Esophagus muscularis mucosa (tissue), 4 donors: Measurements from ENCODE around the gene IGSF23. TPM values are rescaled to one million over a fixed set of nuclear protein-coding genes. Genes with fewer than 3 reads are reported as not detected.

Experiments
- DNase-seq: peaks from one replicate; pipeline ENCODE4 v3.0.0-alpha.2; 2017; ENCODE audit errors: extremely low spot score
- H3K27ac ChIP-seq, 4 donors: fragments of 200-600 bp; sonication (generic); replicated peaks in 1 of 4; 1 replicate in 3 of 4; 2 replicates in 1 of 4; pipeline ENCODE4 v1.5.1; 2016 to 2019; ENCODE audit warnings: mild to moderate bottlenecking in 1 of 4
- H3K27me3 ChIP-seq, 4 donors: fragments of 200-600 bp; sonication (generic); one replicate each; pipeline versions ENCODE4 v1.5.1 to v1.6.0; 2016 to 2019
- H3K36me3 ChIP-seq, 4 donors: fragments of 200-600 bp; sonication (generic); one replicate each; pipeline ENCODE4 v1.5.1; 2016 to 2019
- H3K4me1 ChIP-seq, 4 donors: fragments of 200-600 bp; sonication (generic); one replicate each; pipeline ENCODE4 v1.5.1; 2016 to 2019
- H3K4me3 ChIP-seq, 4 donors: fragments of 200-600 bp; sonication (generic); 1 replicate in 2 of 4; 2 replicates in 2 of 4; pipeline ENCODE4 v1.5.1; 2016 to 2019; ENCODE audit warnings: mild to moderate bottlenecking in 4 of 4, moderate library complexity in 1 of 4
- H3K9me3 ChIP-seq, 4 donors: fragments of 200-600 bp; sonication (generic); 1 replicate in 3 of 4; 2 replicates in 1 of 4; pipeline ENCODE4 v1.5.1; 2016 to 2019
- EP300 ChIP-seq: sonication (generic); formaldehyde crosslinking; IDR thresholded peaks from one replicate; pipeline ENCODE4 v1.6.1; 2017; ENCODE audit warnings: antibody characterized with exemption
- POLR2A ChIP-seq: fragments of 450-650 bp; IDR thresholded peaks from one replicate; pipeline ENCODE4 v1.6.1; 2017; ENCODE audit warnings: antibody characterized with exemption, moderate library complexity, mild to moderate bottlenecking, low read depth
- POLR2AphosphoS5 ChIP-seq, 2 donors: sonication (generic); formaldehyde crosslinking; IDR thresholded peaks; one replicate each; pipeline ENCODE4 v1.6.1; 2017; ENCODE audit warnings: antibody characterized with exemption in 2 of 2
- WGBS: methylation state at CpG from one replicate; pipeline ENCODE4 v1.1.5; 2018; 5-methylcytosine and 5-hydroxymethylcytosine counted together
- intact Hi-C: fragments of 100-400 bp; cut with DNase I; formaldehyde crosslinking; loops from one replicate; pipeline ENCODE4 v1.15.1; 2023
- total RNA-seq, 4 donors: library from RNA; depleted of rRNA; stranded (reverse); fragments of >200 nt; gene quantifications; one replicate each; pipeline versions ENCODE4 v1.1.0 to v1.2.1, GENCODE V29; 2016
- TF ChIP-seq, protein P1 (sequence below), 3 experiments: fragments of 200-600 bp in 2 of 3; fragments of 450-650 bp in 1 of 3; sonication (generic) in 2 of 3; IDR thresholded peaks; one replicate each; pipeline ENCODE4 v1.5.1; 2017 to 2019; ENCODE audit warnings: antibody characterized with exemption in 3 of 3, mild to moderate bottlenecking in 2 of 3, moderate library complexity in 1 of 3

The IGSF23 gene
- total RNA-seq, 4 donors from 2014 or later: not detected

GRCh38 chr19:44641501-44642265 lies 28.3 kb downstream of the IGSF23 start:
- Histone ChIP-seq H3K27me3 (no peaks in the 10 kb centered on the region), H3K4me1 (peaks cover 13 to 26% (median 19%) of the 10 kb centered on the region in 4 donors), H3K36me3 (peaks cover 0 to 7% (median 0%) of the 10 kb centered on the region in 4 donors), H3K4me3 (no peak overlapping the region), H3K9me3 (no peaks in the 10 kb centered on the region), H3K27ac (no peak overlapping the region)
- 87% methylated on average over 9 of the region's 9 CpGs for WGBS
- intact Hi-C loops: no loop called here
- DNase-seq: no peak
- TF ChIP-seq POLR2A (no peak), EP300 (no peak), POLR2AphosphoS5 (IDR thresholded peaks at IDR 0.05) (no peak)
- TF ChIP-seq, protein P1, sequence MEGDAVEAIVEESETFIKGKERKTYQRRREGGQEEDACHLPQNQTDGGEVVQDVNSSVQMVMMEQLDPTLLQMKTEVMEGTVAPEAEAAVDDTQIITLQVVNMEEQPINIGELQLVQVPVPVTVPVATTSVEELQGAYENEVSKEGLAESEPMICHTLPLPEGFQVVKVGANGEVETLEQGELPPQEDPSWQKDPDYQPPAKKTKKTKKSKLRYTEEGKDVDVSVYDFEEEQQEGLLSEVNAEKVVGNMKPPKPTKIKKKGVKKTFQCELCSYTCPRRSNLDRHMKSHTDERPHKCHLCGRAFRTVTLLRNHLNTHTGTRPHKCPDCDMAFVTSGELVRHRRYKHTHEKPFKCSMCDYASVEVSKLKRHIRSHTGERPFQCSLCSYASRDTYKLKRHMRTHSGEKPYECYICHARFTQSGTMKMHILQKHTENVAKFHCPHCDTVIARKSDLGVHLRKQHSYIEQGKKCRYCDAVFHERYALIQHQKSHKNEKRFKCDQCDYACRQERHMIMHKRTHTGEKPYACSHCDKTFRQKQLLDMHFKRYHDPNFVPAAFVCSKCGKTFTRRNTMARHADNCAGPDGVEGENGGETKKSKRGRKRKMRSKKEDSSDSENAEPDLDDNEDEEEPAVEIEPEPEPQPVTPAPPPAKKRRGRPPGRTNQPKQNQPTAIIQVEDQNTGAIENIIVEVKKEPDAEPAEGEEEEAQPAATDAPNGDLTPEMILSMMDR (IDR thresholded peaks at IDR 0.05): no peak

GRCh38 chr19:44642377-44642776 lies 29.0 kb downstream of the IGSF23 start:
- Histone ChIP-seq H3K4me3 (no peak overlapping the region), H3K27me3 (no peaks in the 10 kb centered on the region), H3K27ac (no peak overlapping the region), H3K9me3 (no peaks in the 10 kb centered on the region), H3K4me1 (peaks cover 19 to 33% (median 25%) of the 10 kb centered on the region in 4 donors), H3K36me3 (peaks cover 0 to 13% (median 6%) of the 10 kb centered on the region in 4 donors)
- intact Hi-C loops: no loop called here
- TF ChIP-seq POLR2A (no peak), EP300 (no peak), POLR2AphosphoS5 (IDR thresholded peaks at IDR 0.05) (no peak)
- TF ChIP-seq, protein P1 (IDR thresholded peaks at IDR 0.05): no peak
- DNase-seq: no peak
- 60% methylated on average over 1 of the region's 1 CpG for WGBS

DNA sequence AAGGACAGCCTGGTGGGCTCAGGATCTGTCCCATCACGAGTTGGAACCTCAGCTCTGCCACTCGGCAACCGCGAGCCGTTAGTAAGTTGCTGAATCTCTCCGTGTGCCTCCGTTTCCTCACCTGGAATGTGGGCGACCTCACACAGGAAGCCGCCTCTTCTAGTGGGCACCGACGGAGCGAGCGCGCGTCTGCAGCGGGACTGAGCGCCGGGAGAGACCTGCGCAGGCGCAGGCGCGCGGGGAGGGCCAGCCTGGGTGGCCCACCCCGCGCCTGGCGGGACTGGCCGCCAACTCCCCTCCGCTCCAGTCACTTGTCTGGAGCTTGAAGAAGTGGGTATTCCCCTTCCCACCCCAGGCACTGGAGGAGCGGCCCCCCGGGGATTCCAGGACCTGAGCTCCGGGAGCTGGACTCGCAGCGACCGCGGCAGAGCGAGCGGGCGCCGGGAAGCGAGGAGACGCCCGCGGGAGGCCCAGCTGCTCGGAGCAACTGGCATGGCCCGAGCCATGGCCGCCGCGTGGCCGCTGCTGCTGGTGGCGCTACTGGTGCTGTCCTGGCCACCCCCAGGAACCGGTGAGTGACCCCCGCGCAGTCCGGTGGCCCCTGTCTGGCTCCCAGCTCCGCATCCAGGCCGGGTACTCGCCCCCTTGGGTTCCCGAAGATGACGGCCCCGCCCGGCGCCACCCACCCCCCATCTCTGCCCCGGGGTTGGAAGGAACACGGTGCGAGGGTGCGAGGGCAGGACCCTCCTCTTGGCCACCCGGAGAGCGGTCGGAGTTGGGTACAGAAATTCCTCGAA lies 30.4 kb downstream of the IGSF23 start, which contains the start of gene PVR:
Gene PVR (plus strand): TSS at position 306 of the 797 bp plus-strand sequence. CDS start 187 bp downstream, at position 493.
- Histone ChIP-seq H3K36me3 (peaks cover 0 to 22% (median 17%) of the 10 kb centered on the region in 4 donors), H3K4me3 (peak within 1 kb of the TSS; percentile 89 to 98 (median 96)), H3K4me1 (peaks cover 33 to 47% (median 38%) of the 10 kb centered on the region in 4 donors), H3K9me3 (no peaks in the 10 kb centered on the region), H3K27me3 (no peaks in the 10 kb centered on the region), H3K27ac (peak within 1 kb of the TSS; percentile 89 to 95 (median 90))
- WGBS: 0% methylated on average over 15 of the region's 70 CpGs
- no peak for DNase-seq
- TF ChIP-seq POLR2A: peak; percentile 82
- TF ChIP-seq EP300: no peak
- TF ChIP-seq, protein P1 (IDR thresholded peaks at IDR 0.05): no peak
- peak in 1 of 2 donors; percentile 86 for TF ChIP-seq POLR2AphosphoS5 (IDR thresholded peaks at IDR 0.05)
- intact Hi-C loops: no loop called here

- 13% methylated on average over 7 of the region's 13 CpGs for WGBS
- H3K27me3 ChIP-seq: no peaks in the 10 kb centered on the region
- H3K36me3 ChIP-seq: peaks cover 0 to 27% (median 21%) of the 10 kb centered on the region in 4 donors
- no peaks in the 10 kb centered on the region for H3K9me3 ChIP-seq
- H3K4me3 ChIP-seq: peak overlapping the region; percentile 89 to 98 (median 96)
- H3K4me1 ChIP-seq: peaks cover 37 to 48% (median 43%) of the 10 kb centered on the region in 4 donors
- intact Hi-C loops: no loop called here
- DNase-seq: no peak
- TF ChIP-seq EP300: peak; percentile 73
- no peak for TF ChIP-seq POLR2A
- TF ChIP-seq, protein P1 (IDR thresholded peaks at IDR 0.05): no peak
- peak; percentile 8 to 42 for TF ChIP-seq POLR2AphosphoS5 (IDR thresholded peaks at IDR 0.05)
- H3K27ac ChIP-seq: peak overlapping the region; percentile 89 to 95 (median 90)
Measured at GRCh38 chr19:44644402-44645016, 31.1 kb downstream of the IGSF23 start.
